HepG2 (cell line): ENCODE measurements around the gene S100A11. TPM values are rescaled to one million over a fixed set of nuclear protein-coding genes. Genes with fewer than 3 reads are reported as not detected.
A peak's percentile ranks its signal among the peaks of the same experiment; 100 is the strongest.

Experiments
- ATAC-seq: fragments of 200-7000 bp; cut with Tn5 transposase; 3 replicates; pipeline ENCODE4 v1.9.1; 2020; ENCODE audit warnings: mild to moderate bottlenecking, moderate library complexity
- BruUV-seq: library from RNA; stranded (reverse); fragments of 400-500 nt; replicated peaks from 2 replicates; lab custom pipeline; 2021; lab: Mats Ljungman, UMichigan
- CTCF ChIA-PET: fragments of 300-600 bp; formaldehyde crosslinking; extraction: SDS; loops from one replicate; lab custom pipeline; 2021; ENCODE audit warnings: low total read pairs, inconsistent platforms, low intra/inter-chr PET ratio; lab: Yijun Ruan, JAX
- POLR2A ChIA-PET: fragments of 350-600 bp; sonication (Branson Sonifier 250); formaldehyde crosslinking; loops from one replicate; lab custom pipeline; 2020; ENCODE audit warnings: antibody characterized with exemption, inconsistent platforms; lab: Yijun Ruan, JAX
- DNase-seq: peaks from one replicate; pipeline ENCODE4 v3.0.0-alpha.2; 2015; ENCODE audit warnings: low spot score
- FAIRE-seq: peaks from 3 replicates; lab custom pipeline; 2011; peaks lifted over from hg19 to GRCh38; lab: Jason Lieb, UNC
- H2AFZ ChIP-seq: one replicate; pipeline ENCODE4 v1.6.1; 2011; ENCODE audit warnings: low read length, inconsistent platforms
- H3K27ac ChIP-seq: fragments of 300-600 bp; 3 replicates; pipeline ENCODE4 v1.8.0; 2011; ENCODE audit warnings: mixed run types, mild to moderate bottlenecking, mixed read lengths, low read length, inconsistent platforms; ENCODE audit not compliant: insufficient read depth; ENCODE audit errors: extremely low read length
- H3K27me3 ChIP-seq, 2 experiments: fragments of 200-600 bp in 1 of 2; 2 replicates in 1 of 2; 3 replicates in 1 of 2; pipeline versions ENCODE4 v1.6.0 to v1.8.0; 2011; ENCODE audit warnings: low read length in 2 of 2, mild to moderate bottlenecking in 2 of 2, moderate library complexity in 2 of 2, inconsistent platforms in 1 of 2; ENCODE audit not compliant: insufficient read depth in 2 of 2, control insufficient read depth in 1 of 2
- H3K36me3 ChIP-seq, 2 experiments: fragments of 200-600 bp in 1 of 2; replicated peaks in 1 of 2; 2 replicates in 1 of 2; 3 replicates in 1 of 2; pipeline versions ENCODE4 v1.5.1 to v1.8.0; 2011; ENCODE audit warnings: low read length in 2 of 2, inconsistent platforms in 1 of 2; ENCODE audit not compliant: insufficient read depth in 2 of 2, control insufficient read depth in 1 of 2
- H3K4me1 ChIP-seq: 2 replicates; pipeline ENCODE4 v1.5.1; 2012; ENCODE audit warnings: low read length, inconsistent platforms; ENCODE audit not compliant: insufficient read depth
- H3K4me2 ChIP-seq: 2 replicates; pipeline ENCODE4 v1.6.0; 2011; ENCODE audit warnings: low read depth, low read length, inconsistent platforms
- H3K4me3 ChIP-seq, 3 experiments: fragments of 200-600 bp in 1 of 3; sonication (generic), shearing (Covaris generic) in 1 of 3; replicated peaks in 1 of 3; 2 replicates each; pipeline ENCODE4 v1.5.1; 2011 to 2016; ENCODE audit warnings: low read length in 3 of 3, inconsistent platforms in 2 of 3, low read depth in 2 of 3, mild to moderate bottlenecking in 2 of 3, control low read depth in 1 of 3, mixed read lengths in 1 of 3; ENCODE audit not compliant: insufficient read depth in 1 of 3
- H3K79me2 ChIP-seq: one replicate; pipeline ENCODE4 v1.6.1; 2011; ENCODE audit warnings: low read length, inconsistent platforms; ENCODE audit not compliant: insufficient read depth
- H3K9ac ChIP-seq: 2 replicates; pipeline ENCODE4 v1.6.0; 2011; ENCODE audit warnings: mild to moderate bottlenecking, low read depth, low read length, inconsistent platforms; ENCODE audit not compliant: insufficient read depth
- H3K9me3 ChIP-seq: 2 replicates; pipeline ENCODE4 v1.5.1; 2012; ENCODE audit warnings: mild to moderate bottlenecking, low read length
- H4K20me1 ChIP-seq: 2 replicates; pipeline ENCODE4 v1.6.0; 2011; ENCODE audit warnings: inconsistent platforms, mild to moderate bottlenecking, low read length, moderate library complexity; ENCODE audit not compliant: insufficient read depth
- FOSL2 ChIP-seq: sonication (generic); formaldehyde crosslinking; IDR thresholded peaks from 2 replicates; pipeline ENCODE4 v1.4.0; 2020; ENCODE audit warnings: missing genetic modification reagents
- FOXA3 ChIP-seq: IDR thresholded peaks from 2 replicates; pipeline ENCODE4 v1.6.1; 2016; ENCODE audit warnings: missing genetic modification reagents, missing compliant biosample characterization
- GATA4 ChIP-seq: sonication (generic); IDR thresholded peaks from 2 replicates; pipeline ENCODE4 v1.6.1; 2016; ENCODE audit warnings: antibody characterized with exemption, low read depth, borderline replicate concordance
- MAX ChIP-seq: IDR thresholded peaks from 2 replicates; pipeline ENCODE4 v1.6.1; 2012; ENCODE audit warnings: inconsistent platforms
- MLX ChIP-seq: IDR thresholded peaks from 2 replicates; pipeline ENCODE4 v1.6.1; 2016
- NR3C1 ChIP-seq: sonication (generic); formaldehyde crosslinking; IDR thresholded peaks from 2 replicates; pipeline ENCODE4 v1.4.0; 2020; ENCODE audit warnings: missing genetic modification reagents
- PLRG1 ChIP-seq: fragments of 450-650 bp; conservative IDR thresholded peaks from 2 replicates; pipeline ENCODE4 v1.6.1; 2016
- PRMT3 ChIP-seq: sonication (generic); formaldehyde crosslinking; IDR thresholded peaks from 2 replicates; pipeline ENCODE4 v1.8.1; 2022; ENCODE audit warnings: low read depth, mild to moderate bottlenecking, moderate library complexity, missing genetic modification reagents, borderline replicate concordance
- RXRA ChIP-seq: sonication (generic); formaldehyde crosslinking; IDR thresholded peaks from 2 replicates; pipeline ENCODE4 v1.5.1; 2020; ENCODE audit warnings: missing genetic modification reagents
- SIN3B ChIP-seq: fragments of 150-350 bp; IDR thresholded peaks from 2 replicates; pipeline ENCODE4 v1.6.1; 2014; ENCODE audit warnings: low read length
- TCF7 ChIP-seq: sonication (generic); IDR thresholded peaks from 2 replicates; pipeline ENCODE4 v1.6.1; 2016; ENCODE audit warnings: antibody characterized with exemption, low read depth
- ZKSCAN1 ChIP-seq: fragments of 150-350 bp; IDR thresholded peaks from 2 replicates; pipeline ENCODE4 v1.6.1; 2014; ENCODE audit warnings: low read length
- ZMYM4 ChIP-seq: sonication (generic); formaldehyde crosslinking; IDR thresholded peaks from 2 replicates; pipeline ENCODE4 v1.8.1; 2023; ENCODE audit warnings: mild to moderate bottlenecking, missing genetic modification reagents
- ZNF556 ChIP-seq: sonication (generic); formaldehyde crosslinking; IDR thresholded peaks from 2 replicates; pipeline ENCODE4 v1.4.0; 2020; ENCODE audit warnings: mild to moderate bottlenecking, missing genetic modification reagents, borderline replicate concordance
- ZNF574 ChIP-seq: sonication (generic); formaldehyde crosslinking; IDR thresholded peaks from 2 replicates; pipeline ENCODE4 v1.4.0; 2020; ENCODE audit warnings: missing genetic modification reagents
- ZNF615 ChIP-seq: sonication (generic); formaldehyde crosslinking; IDR thresholded peaks from 2 replicates; pipeline ENCODE4 v1.5.0; 2020; ENCODE audit warnings: mild to moderate bottlenecking, missing genetic modification reagents, borderline replicate concordance
- ZNF839 ChIP-seq: sonication (generic); formaldehyde crosslinking; IDR thresholded peaks from 2 replicates; pipeline ENCODE4 v1.4.0; 2020; ENCODE audit warnings: missing genetic modification reagents, mild to moderate bottlenecking, borderline replicate concordance
- WGBS: methylation state at CpG from one replicate; pipeline ENCODE4 v1.1.6; 2017; ENCODE audit warnings: low lambda C conversion rate; 5-methylcytosine and 5-hydroxymethylcytosine counted together
- in situ Hi-C: cut with HindIII; loops from 2 replicates; pipeline ENCODE4 v1.10.0; 2017; ENCODE audit warnings: low pct_unique_long_range_greater_than_20kb; ENCODE audit not compliant: extremely low pct_ligation_motif_present
- intact Hi-C: fragments of 100-400 bp; cut with micrococcal nuclease; formaldehyde crosslinking; loops from one replicate; pipeline ENCODE4 v1.10.0; 2022; ENCODE audit not compliant: unreplicated experiment
- polyA plus RNA-seq, 8 experiments: library from polyadenylated mRNA; depleted of rRNA in 3 of 8; stranded (reverse) in 7 of 8; unstranded in 1 of 8; fragments of >200 nt; fragmentation: Illumina TruSeq in 4 of 8; extraction: Trizol in 4 of 8; gene quantifications; 2 replicates each; pipeline versions ENCODE4 v1.2.1 to v1.2.3, GENCODE V29; 2011 to 2016; ENCODE audit warnings: low read depth in 4 of 8, missing spikeins in 1 of 8, mixed read lengths in 1 of 8; ENCODE audit not compliant: insufficient read depth in 1 of 8
- total RNA-seq, 5 experiments: library from RNA; depleted of rRNA; stranded (reverse); fragments of >200 nt; fragmentation: Illumina TruSeq; extraction: Trizol; gene quantifications; 2 replicates each; pipeline ENCODE4 v1.2.3, GENCODE V29; 2016; ENCODE audit warnings: low read depth in 1 of 5

S100A11 gene
- total and polyA plus RNA-seq, 2 of the 13 experiments (the other 11 are each of a cell fraction or from before 2014, with no cell fraction given): 6.6 to 34.4 TPM

GRCh38 chr1:151988405-151988923, 48.3 kb downstream of the S100A11 start:
- POLR2A ChIA-PET: no interaction called here
- no TSS peak for BruUV-seq
- peaks cover 14 to 35% of the 10 kb centered on the region in 2 experiments for H3K36me3 ChIP-seq
- intact Hi-C loops (no loop called here), in situ Hi-C loops (no loop called here)
- no peak overlapping the region for H2AFZ ChIP-seq
- no peaks in the 10 kb centered on the region; a peak in 1 of 5 replicates for H3K27me3 ChIP-seq
- peaks cover 24% of the 10 kb centered on the region for H4K20me1 ChIP-seq
- TF ChIP-seq FOSL2 (CRISPR knock-in tag) (0 out of 2 replicates have a peak, but pooled peaks have one; percentile 8), FOXA3 (CRISPR knock-in tag) (no peak), ZMYM4 (no peak), TCF7 (no peak)
- DNase-seq: no peak
- H3K9ac ChIP-seq: no peak overlapping the region
- H3K4me2 ChIP-seq: no peak overlapping the region
- no peak overlapping the region for H3K27ac ChIP-seq
- no peak for ATAC-seq
- CTCF ChIA-PET: no interaction called here
- peaks cover 53% of the 10 kb centered on the region for H3K79me2 ChIP-seq
- no peak overlapping the region for H3K4me3 ChIP-seq
- H3K4me1 ChIP-seq: peaks cover 48% of the 10 kb centered on the region
- 94% methylated on average over 2 of the region's 2 CpGs for WGBS
- H3K9me3 ChIP-seq: no peaks in the 10 kb centered on the region
- FAIRE-seq: no peak

- ChIA-PET CTCF (no interaction called here), POLR2A (no interaction called here)
- in situ Hi-C loops (no loop called here), intact Hi-C loops (no loop called here)
- ATAC-seq (no peak), FAIRE-seq (no peak), DNase-seq (no peak)
- 95% methylated on average over 8 of the region's 8 CpGs for WGBS
- peaks cover 16 to 49% of the 10 kb centered on the region in 2 experiments for H3K36me3 ChIP-seq
- peaks cover 17% of the 10 kb centered on the region for H4K20me1 ChIP-seq
- no TSS peak for BruUV-seq
- peaks cover 37% of the 10 kb centered on the region for H3K79me2 ChIP-seq
- H3K9me3 ChIP-seq: no peaks in the 10 kb centered on the region
- no peak overlapping the region for H3K9ac ChIP-seq
- H3K4me3 ChIP-seq: no peak overlapping the region
- H3K4me1 ChIP-seq: peaks cover 40% of the 10 kb centered on the region
- H3K4me2 ChIP-seq: no peak overlapping the region
- no peak overlapping the region for H2AFZ ChIP-seq
- no peak overlapping the region for H3K27ac ChIP-seq
- no peaks in the 10 kb centered on the region for H3K27me3 ChIP-seq
- TF ChIP-seq PLRG1 (no peak), ZNF839 (no peak), SIN3B (no peak), NR3C1 (no peak), RXRA (no peak), ZNF615 (CRISPR knock-in tag) (no peak), MLX (no peak), MAX (no peak), GATA4 (no peak), ZNF556 (CRISPR knock-in tag) (no peak), ZKSCAN1 (no peak), ZNF574 (no peak), PRMT3 (CRISPR knock-in tag) (no peak)
Observed at GRCh38 chr1:151986501-151987190, 50.2 kb downstream of the S100A11 start.
